SU-DHL-6 (cell line): Measurements from ENCODE around the gene TAS2R1.

Experiments used
- EZH2phosphoT487 ChIP-seq: fragments of 200-600 bp; sonication (generic), shearing (Covaris generic); conservative IDR thresholded peaks from 2 replicates; pipeline ENCODE4 v1.6.1; 2018; ENCODE audit warnings: mild to moderate bottlenecking, antibody characterized with exemption, low read length, moderate library complexity, mixed read lengths
- TF ChIP-seq, protein P1 (sequence below): fragments of 200-600 bp; sonication (generic); IDR thresholded peaks from one replicate; pipeline ENCODE4 v1.5.1; 2017; ENCODE audit warnings: antibody characterized with exemption, mild to moderate bottlenecking, low read length, moderate library complexity; ENCODE audit not compliant: insufficient read depth, poor library complexity, severe bottlenecking

DNA sequence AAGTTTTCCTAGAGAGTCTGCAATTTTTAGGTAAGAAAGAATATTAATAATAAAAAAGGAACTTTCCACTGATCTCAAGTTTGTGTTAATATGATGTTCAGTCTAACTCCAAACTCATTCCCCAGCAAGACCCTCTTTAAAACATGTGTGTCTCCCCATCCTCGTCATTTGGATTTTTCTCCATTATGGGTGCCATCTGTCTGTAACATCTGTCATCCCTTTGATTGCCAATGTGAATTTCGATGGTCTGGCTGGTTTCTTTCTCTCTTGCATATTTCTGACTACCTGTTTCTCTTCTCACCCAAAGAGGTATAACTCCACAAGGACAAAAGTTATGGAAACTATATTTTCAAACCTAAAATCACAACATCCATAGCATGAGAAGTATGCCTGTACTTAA, 4.4 kb downstream of the TAS2R1 start:
- TF ChIP-seq, protein P1, sequence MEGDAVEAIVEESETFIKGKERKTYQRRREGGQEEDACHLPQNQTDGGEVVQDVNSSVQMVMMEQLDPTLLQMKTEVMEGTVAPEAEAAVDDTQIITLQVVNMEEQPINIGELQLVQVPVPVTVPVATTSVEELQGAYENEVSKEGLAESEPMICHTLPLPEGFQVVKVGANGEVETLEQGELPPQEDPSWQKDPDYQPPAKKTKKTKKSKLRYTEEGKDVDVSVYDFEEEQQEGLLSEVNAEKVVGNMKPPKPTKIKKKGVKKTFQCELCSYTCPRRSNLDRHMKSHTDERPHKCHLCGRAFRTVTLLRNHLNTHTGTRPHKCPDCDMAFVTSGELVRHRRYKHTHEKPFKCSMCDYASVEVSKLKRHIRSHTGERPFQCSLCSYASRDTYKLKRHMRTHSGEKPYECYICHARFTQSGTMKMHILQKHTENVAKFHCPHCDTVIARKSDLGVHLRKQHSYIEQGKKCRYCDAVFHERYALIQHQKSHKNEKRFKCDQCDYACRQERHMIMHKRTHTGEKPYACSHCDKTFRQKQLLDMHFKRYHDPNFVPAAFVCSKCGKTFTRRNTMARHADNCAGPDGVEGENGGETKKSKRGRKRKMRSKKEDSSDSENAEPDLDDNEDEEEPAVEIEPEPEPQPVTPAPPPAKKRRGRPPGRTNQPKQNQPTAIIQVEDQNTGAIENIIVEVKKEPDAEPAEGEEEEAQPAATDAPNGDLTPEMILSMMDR = no peak
- no peak for TF ChIP-seq EZH2phosphoT487
